ENCODE measurements around the gene TMEM119.
A peak's percentile ranks its signal among the peaks of the same experiment; 100 is the strongest.
"Not testable (repeated sequence)": the region's sequence is repeated elsewhere in the genome, so short reads cannot be mapped to it uniquely, and the experiment has no call there.

Gene TMEM119

GRCh38 chr12:108620236-108620879 is 22.5 kb upstream of the TMEM119 start:
- peaks cover 17% of the 10 kb centered on the region for H3K4me1 ChIP-seq (ENCODE audit: control insufficient read depth, insufficient read depth, low read length, unreplicated experiment)
- H3K4me3 ChIP-seq (ENCODE audit: low read depth, low read length), result no peak overlapping the region
- H2AFZ ChIP-seq (ENCODE audit: low read length, unreplicated experiment), result no peak overlapping the region
- H3K79me2 ChIP-seq (ENCODE audit: control insufficient read depth, insufficient read depth, low read length, unreplicated experiment), result no peaks in the 10 kb centered on the region
- H3K36me3 ChIP-seq (ENCODE audit: insufficient read depth, low read length), result no peaks in the 10 kb centered on the region
- no peak overlapping the region for H3K27ac ChIP-seq (ENCODE audit: low read depth, low read length)
- H3K27me3 ChIP-seq (ENCODE audit: insufficient read depth, low read length), result no peaks in the 10 kb centered on the region

- no peak overlapping the region for H2AFZ ChIP-seq (ENCODE audit: low read length, unreplicated experiment)
- no peaks in the 10 kb centered on the region for H3K36me3 ChIP-seq (ENCODE audit: insufficient read depth, low read length)
- no peaks in the 10 kb centered on the region for H3K27me3 ChIP-seq (ENCODE audit: insufficient read depth, low read length)
- no peak overlapping the region for H3K27ac ChIP-seq (ENCODE audit: low read depth, low read length)
- H3K4me3 ChIP-seq (ENCODE audit: low read depth, low read length), result no peak overlapping the region
- no peaks in the 10 kb centered on the region for H3K79me2 ChIP-seq (ENCODE audit: control insufficient read depth, insufficient read depth, low read length, unreplicated experiment)
- H3K4me1 ChIP-seq (ENCODE audit: control insufficient read depth, insufficient read depth, low read length, unreplicated experiment), result peaks cover 17% of the 10 kb centered on the region
Measured at GRCh38 chr12:108619369-108620160, 21.7 kb upstream of the TMEM119 start.

GRCh38 chr12:108618953-108619274 is 21.0 kb upstream of the TMEM119 start:
- not testable (repeated sequence) for H2AFZ ChIP-seq (ENCODE audit: low read length, unreplicated experiment); H3K79me2 ChIP-seq (ENCODE audit: control insufficient read depth, insufficient read depth, low read length, unreplicated experiment); H3K27ac ChIP-seq (ENCODE audit: low read depth, low read length); H3K36me3 ChIP-seq (ENCODE audit: insufficient read depth, low read length); H3K27me3 ChIP-seq (ENCODE audit: insufficient read depth, low read length); H3K4me3 ChIP-seq (ENCODE audit: low read depth, low read length)
- H3K4me1 ChIP-seq (ENCODE audit: control insufficient read depth, insufficient read depth, low read length, unreplicated experiment), result peaks cover 17% of the 10 kb centered on the region

- Histone ChIP-seq H3K36me3 (ENCODE audit: insufficient read depth, low read length) (no peaks in the 10 kb centered on the region), H3K27ac (ENCODE audit: low read depth, low read length) (peak overlapping the region; percentile 52; the same call in 1 of the 2 replicates), H3K27me3 (ENCODE audit: insufficient read depth, low read length) (no peaks in the 10 kb centered on the region), H3K4me1 (ENCODE audit: control insufficient read depth, insufficient read depth, low read length, unreplicated experiment) (peaks cover 17% of the 10 kb centered on the region), H2AFZ (ENCODE audit: low read length, unreplicated experiment) (no peak overlapping the region), H3K4me3 (ENCODE audit: low read depth, low read length) (no peak overlapping the region), H3K79me2 (ENCODE audit: control insufficient read depth, insufficient read depth, low read length, unreplicated experiment) (no peaks in the 10 kb centered on the region)
Measured at GRCh38 chr12:108618079-108618952, 20.4 kb upstream of the TMEM119 start.

- Histone ChIP-seq H3K27ac (ENCODE audit: low read depth, low read length) (peak overlapping the region; percentile 52; the same call in 1 of the 2 replicates), H3K4me1 (ENCODE audit: control insufficient read depth, insufficient read depth, low read length, unreplicated experiment) (peaks cover 19% of the 10 kb centered on the region), H3K27me3 (ENCODE audit: insufficient read depth, low read length) (no peaks in the 10 kb centered on the region), H3K36me3 (ENCODE audit: insufficient read depth, low read length) (no peaks in the 10 kb centered on the region), H3K4me3 (ENCODE audit: low read depth, low read length) (no peak overlapping the region), H2AFZ (ENCODE audit: low read length, unreplicated experiment) (no peak overlapping the region), H3K79me2 (ENCODE audit: control insufficient read depth, insufficient read depth, low read length, unreplicated experiment) (no peaks in the 10 kb centered on the region)
Measured at GRCh38 chr12:108616941-108617858, 19.3 kb upstream of the TMEM119 start.

- Histone ChIP-seq H3K27ac (ENCODE audit: low read depth, low read length) (peak overlapping the region; percentile 52; the same call in 1 of the 2 replicates), H3K27me3 (ENCODE audit: insufficient read depth, low read length) (no peaks in the 10 kb centered on the region), H3K36me3 (ENCODE audit: insufficient read depth, low read length) (no peaks in the 10 kb centered on the region), H3K79me2 (ENCODE audit: control insufficient read depth, insufficient read depth, low read length, unreplicated experiment) (no peaks in the 10 kb centered on the region), H2AFZ (ENCODE audit: low read length, unreplicated experiment) (no peak overlapping the region), H3K4me3 (ENCODE audit: low read depth, low read length) (no peak overlapping the region), H3K4me1 (ENCODE audit: control insufficient read depth, insufficient read depth, low read length, unreplicated experiment) (peaks cover 20% of the 10 kb centered on the region)
Measured at GRCh38 chr12:108616359-108616758, 18.5 kb upstream of the TMEM119 start.

GRCh38 chr12:108615918-108616317 is 18.0 kb upstream of the TMEM119 start:
- Histone ChIP-seq H2AFZ (ENCODE audit: low read length, unreplicated experiment) (no peak overlapping the region), H3K27ac (ENCODE audit: low read depth, low read length) (no peak overlapping the region), H3K4me1 (ENCODE audit: control insufficient read depth, insufficient read depth, low read length, unreplicated experiment) (peaks cover 20% of the 10 kb centered on the region), H3K27me3 (ENCODE audit: insufficient read depth, low read length) (no peaks in the 10 kb centered on the region), H3K4me3 (ENCODE audit: low read depth, low read length) (no peak overlapping the region), H3K79me2 (ENCODE audit: control insufficient read depth, insufficient read depth, low read length, unreplicated experiment) (no peaks in the 10 kb centered on the region), H3K36me3 (ENCODE audit: insufficient read depth, low read length) (no peaks in the 10 kb centered on the region)

- H3K27me3 ChIP-seq (ENCODE audit: insufficient read depth, low read length), result no peaks in the 10 kb centered on the region
- no peaks in the 10 kb centered on the region for H3K79me2 ChIP-seq (ENCODE audit: control insufficient read depth, insufficient read depth, low read length, unreplicated experiment)
- no peak overlapping the region for H2AFZ ChIP-seq (ENCODE audit: low read length, unreplicated experiment)
- H3K36me3 ChIP-seq (ENCODE audit: insufficient read depth, low read length), result no peaks in the 10 kb centered on the region
- peaks cover 24% of the 10 kb centered on the region for H3K4me1 ChIP-seq (ENCODE audit: control insufficient read depth, insufficient read depth, low read length, unreplicated experiment)
- no peak overlapping the region for H3K4me3 ChIP-seq (ENCODE audit: low read depth, low read length)
- H3K27ac ChIP-seq (ENCODE audit: low read depth, low read length), result no peak overlapping the region
Measured at GRCh38 chr12:108614639-108615038, 16.8 kb upstream of the TMEM119 start.

GRCh38 chr12:108614041-108614440 is 16.2 kb upstream of the TMEM119 start:
- H3K79me2 ChIP-seq (ENCODE audit: control insufficient read depth, insufficient read depth, low read length, unreplicated experiment), result no peaks in the 10 kb centered on the region
- no peak overlapping the region for H3K4me3 ChIP-seq (ENCODE audit: low read depth, low read length)
- H2AFZ ChIP-seq (ENCODE audit: low read length, unreplicated experiment), result no peak overlapping the region
- peaks cover 27% of the 10 kb centered on the region for H3K4me1 ChIP-seq (ENCODE audit: control insufficient read depth, insufficient read depth, low read length, unreplicated experiment)
- no peaks in the 10 kb centered on the region for H3K27me3 ChIP-seq (ENCODE audit: insufficient read depth, low read length)
- no peaks in the 10 kb centered on the region for H3K36me3 ChIP-seq (ENCODE audit: insufficient read depth, low read length)
- H3K27ac ChIP-seq (ENCODE audit: low read depth, low read length), result no peak overlapping the region

GRCh38 chr12:108613548-108613947 is 15.7 kb upstream of the TMEM119 start:
- Histone ChIP-seq H3K36me3 (ENCODE audit: insufficient read depth, low read length) (no peaks in the 10 kb centered on the region), H3K27me3 (ENCODE audit: insufficient read depth, low read length) (no peaks in the 10 kb centered on the region), H3K27ac (ENCODE audit: low read depth, low read length) (no peak overlapping the region), H2AFZ (ENCODE audit: low read length, unreplicated experiment) (no peak overlapping the region), H3K4me1 (ENCODE audit: control insufficient read depth, insufficient read depth, low read length, unreplicated experiment) (peaks cover 27% of the 10 kb centered on the region), H3K79me2 (ENCODE audit: control insufficient read depth, insufficient read depth, low read length, unreplicated experiment) (no peaks in the 10 kb centered on the region), H3K4me3 (ENCODE audit: low read depth, low read length) (no peak overlapping the region)
